CD4-positive, alpha-beta T cell treated with Interleukin-4 for 4 hours (primary cell): ENCODE results near the gene INCENP.

Experiments used
- DNase-seq: peaks from one replicate; pipeline ENCODE4 v3.0.0-alpha.2; 2020

Gene INCENP

DNA sequence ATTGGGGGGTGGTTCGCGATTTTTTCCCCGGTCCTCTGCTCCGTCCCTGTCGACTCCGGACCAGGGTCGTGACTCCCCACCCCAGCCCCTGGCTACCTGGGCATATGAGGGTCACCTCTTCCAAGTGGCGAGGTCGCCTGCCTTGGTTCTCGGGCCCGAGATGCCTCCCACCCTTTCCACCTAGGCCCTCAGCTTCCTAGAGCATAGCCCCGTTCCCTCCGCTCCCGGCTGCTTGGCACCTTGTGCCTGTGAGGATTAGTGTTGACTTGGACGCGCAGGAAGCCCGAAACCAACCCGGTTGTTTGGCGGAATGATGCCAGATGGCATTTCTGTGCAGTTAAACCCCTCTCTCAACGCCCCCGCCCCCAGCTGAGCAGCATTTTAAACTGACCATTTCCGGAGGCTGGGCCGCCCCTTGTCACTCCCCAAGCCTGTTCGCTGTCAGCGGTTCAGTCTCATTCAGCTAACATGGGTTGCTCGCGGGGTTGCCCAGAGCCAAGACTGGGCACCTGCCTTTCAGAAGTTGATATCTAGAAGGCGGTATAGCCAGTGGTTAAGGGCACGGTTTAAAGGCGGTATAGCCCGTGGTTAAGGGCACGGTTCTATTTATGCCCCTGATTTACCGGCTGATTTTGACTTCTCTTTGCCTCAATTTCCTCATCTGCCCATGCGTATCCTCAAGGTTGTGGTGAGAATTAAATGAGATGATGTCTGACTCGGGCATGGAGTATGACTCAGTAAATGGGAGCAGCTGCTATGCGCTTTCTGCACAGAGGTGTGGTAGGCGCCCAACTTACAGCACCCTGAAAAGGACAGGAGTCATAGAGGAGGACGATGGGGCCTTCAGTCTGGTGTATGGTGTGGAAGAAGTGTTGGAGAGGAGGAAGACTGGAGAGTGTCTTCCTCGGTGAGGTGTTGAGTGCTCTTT lies 639 bp downstream of the INCENP start:
- DNase-seq: peak; percentile 8

DNA sequence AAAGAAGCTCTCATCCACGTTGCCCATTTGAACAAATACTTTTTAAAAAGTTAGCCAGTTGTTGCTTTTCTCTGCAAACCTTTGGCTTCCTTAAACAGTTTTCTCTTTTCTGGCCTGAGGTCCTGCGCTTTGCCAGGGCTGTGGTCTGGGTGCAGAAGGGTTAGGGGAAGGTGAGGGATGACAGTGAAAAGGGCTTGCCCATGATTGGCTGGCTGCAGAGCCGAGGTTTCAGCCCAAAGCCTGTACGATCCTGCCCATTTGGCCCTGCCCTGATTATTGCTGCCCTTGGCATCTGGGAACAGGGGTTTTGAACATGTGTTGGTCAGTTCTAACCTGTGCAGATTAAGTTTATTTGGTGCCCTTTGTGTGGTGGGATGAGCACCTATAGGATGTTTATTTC lies 1.5 kb downstream of the INCENP start:
- DNase-seq: no peak

GRCh38 chr11:62125881-62126280 lies 2.1 kb downstream of the INCENP start:
- no peak for DNase-seq

- no peak for DNase-seq
Measured at GRCh38 chr11:62127426-62127825, 3.6 kb downstream of the INCENP start.

DNA sequence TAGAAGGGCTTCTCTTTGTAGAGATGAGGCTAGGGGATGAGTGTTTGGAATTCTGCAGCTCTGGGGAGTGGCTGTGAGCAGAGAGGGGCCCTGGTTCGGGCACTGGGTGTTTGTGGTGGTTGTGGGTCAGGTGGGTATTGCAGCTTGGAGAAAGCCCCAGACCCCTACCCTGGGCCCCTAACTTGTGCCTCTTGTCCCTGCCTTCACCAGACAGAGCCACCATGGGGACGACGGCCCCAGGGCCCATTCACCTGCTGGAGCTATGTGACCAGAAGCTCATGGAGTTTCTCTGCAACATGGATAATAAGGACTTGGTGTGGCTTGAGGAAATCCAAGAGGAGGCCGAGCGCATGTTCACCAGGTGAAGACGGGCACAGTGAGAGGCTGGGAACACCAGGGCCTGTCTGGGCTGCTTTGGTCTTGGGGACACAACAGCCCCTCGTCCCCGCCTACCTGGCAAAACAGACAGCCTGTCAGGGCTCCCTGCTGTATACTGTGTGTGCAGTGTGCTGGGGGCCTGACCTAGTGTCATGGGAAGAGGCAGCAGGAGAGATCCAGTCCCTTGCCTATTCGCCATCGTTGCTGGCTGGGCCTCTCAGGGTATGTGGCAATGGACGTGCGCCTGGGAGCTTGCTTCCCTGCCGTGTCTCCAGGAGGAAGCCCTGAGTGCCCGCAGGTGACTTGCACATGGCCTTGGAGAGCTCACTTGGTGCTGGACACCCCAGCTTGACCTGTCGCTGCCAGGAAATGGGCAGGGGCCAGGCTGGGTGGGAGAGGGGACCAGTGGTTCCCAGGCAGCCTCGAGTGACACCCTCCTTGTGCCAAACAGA lies 4.3 kb downstream of the INCENP start:
- DNase-seq: no peak

- DNase-seq: no peak
Measured at GRCh38 chr11:62128835-62129234, 5.0 kb downstream of the INCENP start.

- DNase-seq: no peak
Measured at GRCh38 chr11:62129590-62130282, 5.9 kb downstream of the INCENP start.

- DNase-seq: no peak
Measured at GRCh38 chr11:62130283-62131169, 6.7 kb downstream of the INCENP start.

DNA sequence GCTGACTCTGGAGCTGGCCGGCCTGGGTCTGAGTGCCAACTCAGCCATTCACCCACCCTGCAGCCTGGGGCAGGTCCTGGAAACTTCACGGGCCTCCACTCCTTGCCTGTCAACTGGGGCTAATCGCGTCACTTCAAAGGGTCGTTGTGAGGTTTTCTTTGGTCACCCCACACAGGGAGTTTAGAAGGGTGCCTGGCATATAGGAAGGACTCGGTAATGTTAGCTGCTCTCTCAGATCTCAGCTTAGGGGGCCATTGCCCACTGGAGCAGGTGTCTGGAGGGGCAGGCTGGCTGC lies 7.3 kb downstream of the INCENP start:
- DNase-seq: no peak

DNA sequence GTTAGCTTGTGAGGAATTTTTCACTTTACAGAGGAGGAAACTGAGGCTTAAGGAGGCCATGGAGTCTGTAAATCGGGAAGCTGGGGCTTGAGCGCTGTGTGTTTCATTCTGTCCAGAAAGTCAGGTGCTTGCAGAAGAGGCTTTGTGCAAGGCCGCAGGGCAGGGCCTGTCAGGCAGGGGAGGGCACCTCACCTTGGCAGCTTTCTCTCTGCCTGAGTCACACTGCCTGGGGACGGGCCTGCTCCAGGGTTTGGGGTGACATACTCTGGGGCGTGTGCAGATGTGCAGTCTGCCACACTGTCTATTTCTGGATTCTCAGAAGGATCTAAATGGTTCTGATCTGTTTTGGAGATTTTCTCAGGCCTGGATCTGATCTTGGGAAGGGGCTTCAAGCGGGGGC lies 8.4 kb downstream of the INCENP start:
- no peak for DNase-seq

DNA sequence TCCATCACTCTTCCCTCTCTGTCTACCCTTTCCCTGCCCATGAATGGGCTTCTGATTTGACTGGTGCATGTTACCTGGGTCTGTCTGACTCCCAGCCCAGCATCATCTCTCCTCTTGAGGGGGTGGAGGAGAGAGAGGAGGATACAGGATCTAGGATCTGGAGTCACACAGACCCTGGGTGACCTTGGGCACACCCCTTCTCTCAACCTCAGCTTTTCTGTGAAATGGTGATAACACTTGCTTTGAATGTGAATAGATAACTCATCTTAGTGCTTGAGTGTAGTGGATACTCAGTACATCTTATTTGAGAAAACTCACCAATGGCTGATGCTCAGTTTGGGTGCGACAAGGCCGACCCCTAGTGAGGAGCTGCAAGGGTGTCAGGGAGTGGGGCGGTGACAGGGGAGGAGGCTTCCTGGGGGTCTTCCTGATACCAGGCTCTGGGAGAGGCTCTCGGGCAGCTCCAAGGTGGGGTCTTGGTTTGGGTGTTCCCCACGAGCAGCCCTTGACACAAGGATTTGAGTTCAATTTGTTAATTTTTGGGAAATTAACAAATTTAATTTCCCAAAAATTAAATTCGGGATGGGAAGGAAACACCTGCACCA lies 9.0 kb downstream of the INCENP start:
- DNase-seq: no peak

DNA sequence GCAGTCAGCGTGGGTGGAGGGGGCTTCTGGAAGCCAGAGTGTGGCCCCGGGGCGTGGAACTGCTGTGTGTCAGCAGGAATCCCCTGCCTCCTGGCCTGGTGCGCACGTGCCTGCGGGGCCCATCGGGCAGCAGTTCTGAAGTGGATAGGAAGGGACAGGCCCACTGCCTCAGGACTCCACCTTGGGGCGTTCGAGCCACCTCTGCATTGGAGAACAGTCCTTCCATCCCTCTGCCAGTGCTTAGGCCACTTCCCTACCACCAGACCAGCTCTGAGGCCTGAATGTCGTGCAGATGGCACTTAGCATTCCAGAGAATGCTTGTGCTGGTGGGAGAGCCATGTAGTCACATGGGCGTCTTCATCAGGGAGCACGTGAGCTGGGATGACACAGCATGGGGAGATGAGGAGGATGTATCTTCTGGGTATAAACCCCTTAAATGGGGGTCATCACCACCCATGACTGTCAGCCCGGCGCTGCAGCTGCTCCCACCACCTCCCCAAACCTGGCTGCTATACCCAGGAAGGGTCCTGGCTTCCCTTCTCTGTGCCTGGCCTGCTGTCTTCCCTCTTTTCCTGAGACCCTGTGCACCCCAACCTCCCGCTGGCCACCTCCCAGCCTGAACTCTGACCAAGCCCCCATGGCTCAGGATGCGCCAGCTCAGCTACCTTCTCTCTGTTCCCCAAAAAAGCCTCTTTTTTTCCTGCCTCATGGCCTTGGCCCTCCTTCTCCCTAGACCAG lies 9.7 kb downstream of the INCENP start:
- DNase-seq: no peak

DNA sequence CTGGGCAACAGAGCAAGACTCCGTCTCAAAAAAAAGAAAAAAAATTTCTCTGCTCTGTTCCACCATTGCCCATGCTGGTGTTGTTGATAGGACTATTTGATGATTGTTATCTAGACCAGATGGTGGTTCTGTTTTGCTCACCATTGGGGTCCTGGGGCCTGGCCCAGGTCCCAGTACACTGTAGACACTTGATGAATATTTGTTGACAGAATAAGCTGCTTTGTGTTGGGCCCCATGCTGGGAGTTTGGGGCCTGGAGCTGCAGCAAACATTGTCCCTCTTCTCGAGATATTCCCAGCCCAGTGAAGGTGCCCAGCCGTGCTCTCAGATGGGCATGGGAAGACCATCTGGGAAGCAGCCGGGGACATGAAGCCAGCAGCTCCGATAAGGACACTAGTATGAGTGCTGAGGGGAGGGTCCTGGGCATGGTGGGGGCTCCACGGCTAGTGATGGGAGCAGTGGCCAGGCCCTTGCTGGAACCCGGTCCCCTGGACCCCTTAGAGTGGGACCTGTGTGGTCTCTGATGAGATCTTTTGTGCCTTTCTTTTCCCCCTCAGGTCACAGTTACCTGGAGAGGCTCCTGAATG lies 13.6 kb downstream of the INCENP start:
- no peak for DNase-seq

DNA sequence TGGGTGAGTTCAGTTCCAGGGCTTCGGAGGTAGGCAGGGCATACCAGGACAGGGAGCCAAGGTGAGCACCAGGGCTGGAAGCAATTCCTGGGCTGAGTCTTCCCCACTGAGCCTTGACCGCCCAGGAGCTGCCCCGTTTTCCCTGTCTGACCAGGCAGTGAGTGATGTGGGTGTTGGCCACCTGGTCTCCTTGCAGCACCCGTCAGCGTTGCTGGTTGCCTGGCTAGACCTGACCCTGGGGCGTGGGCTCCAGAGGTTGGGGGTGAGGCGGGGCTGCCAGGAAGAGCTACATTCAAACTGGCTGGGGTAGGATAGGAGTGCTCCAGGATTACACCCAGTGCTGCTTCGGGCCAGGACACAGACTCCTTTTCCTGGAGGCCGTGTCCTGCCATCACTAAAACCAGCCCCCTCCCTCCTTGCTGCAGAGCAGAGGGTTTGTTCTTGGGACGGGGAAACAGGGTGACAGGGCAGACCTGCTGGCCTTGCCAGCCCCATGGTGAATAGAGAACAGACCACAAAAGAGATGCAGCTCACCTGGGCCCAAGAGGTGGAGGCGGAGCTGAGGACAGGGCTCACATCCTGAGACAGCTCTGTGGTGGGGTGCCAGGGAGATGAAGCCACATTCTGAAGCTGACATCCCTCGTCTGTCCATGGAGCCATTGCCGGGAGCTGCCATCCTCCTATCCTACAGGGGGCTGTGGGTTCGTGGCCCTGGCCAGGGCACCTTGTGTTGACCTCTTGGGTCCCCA lies 14.2 kb downstream of the INCENP start:
- DNase-seq: no peak

- DNase-seq: no peak
Measured at GRCh38 chr11:62138630-62139425, 15.0 kb downstream of the INCENP start.

- DNase-seq: no peak
Measured at GRCh38 chr11:62139526-62140303, 15.9 kb downstream of the INCENP start.

DNA sequence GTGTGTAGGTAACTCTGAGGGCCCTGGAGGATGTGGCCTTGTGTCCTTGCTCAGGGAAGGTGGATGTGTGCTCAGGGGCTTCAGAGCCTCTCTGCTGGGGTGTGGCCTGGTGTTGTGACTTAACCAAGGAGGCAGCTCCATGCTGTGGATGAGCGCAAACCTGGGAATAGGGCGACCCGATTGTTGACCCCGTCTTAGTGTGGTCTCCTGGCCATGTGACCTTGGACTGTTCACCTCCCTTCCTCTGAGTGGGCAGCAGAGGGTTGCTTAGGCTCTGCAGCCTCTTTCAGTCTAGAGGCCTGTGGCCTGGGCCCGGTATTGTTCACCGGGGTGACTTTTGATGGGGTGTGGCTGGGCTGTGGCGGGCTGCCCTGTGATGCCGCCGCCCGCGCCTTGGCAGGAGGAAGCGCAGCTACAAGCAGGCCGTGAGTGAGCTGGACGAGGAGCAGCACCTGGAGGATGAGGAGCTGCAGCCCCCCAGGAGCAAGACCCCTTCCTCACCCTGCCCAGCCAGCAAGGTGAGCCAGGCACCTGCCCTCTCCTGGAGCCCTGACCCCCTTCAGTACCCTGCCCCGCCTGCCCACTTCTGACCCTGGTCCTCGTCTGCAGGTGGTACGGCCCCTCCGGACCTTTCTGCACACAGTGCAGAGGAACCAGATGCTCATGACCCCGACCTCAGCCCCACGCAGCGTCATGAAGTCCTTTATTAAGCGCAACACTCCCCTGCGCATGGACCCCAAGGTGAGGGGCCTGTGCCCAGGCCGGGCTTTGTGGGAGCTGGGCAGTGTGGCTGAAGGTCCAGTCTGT lies 16.7 kb downstream of the INCENP start:
- no peak for DNase-seq
